HL-60/S4 (cell line): ENCODE data around the gene ZNF629.
"Not testable (repeated sequence)": the region's sequence is repeated elsewhere in the genome, so short reads cannot be mapped to it uniquely, and the experiment has no call there.

ENCODE experiments used
- in situ Hi-C: fragments of 300-500 bp; cut with MboI; formaldehyde crosslinking; loops from 2 replicates; pipeline ENCODE4 v1.14.3; 2022; ENCODE audit warnings: low sequenced_read_pairs

ZNF629 gene

DNA sequence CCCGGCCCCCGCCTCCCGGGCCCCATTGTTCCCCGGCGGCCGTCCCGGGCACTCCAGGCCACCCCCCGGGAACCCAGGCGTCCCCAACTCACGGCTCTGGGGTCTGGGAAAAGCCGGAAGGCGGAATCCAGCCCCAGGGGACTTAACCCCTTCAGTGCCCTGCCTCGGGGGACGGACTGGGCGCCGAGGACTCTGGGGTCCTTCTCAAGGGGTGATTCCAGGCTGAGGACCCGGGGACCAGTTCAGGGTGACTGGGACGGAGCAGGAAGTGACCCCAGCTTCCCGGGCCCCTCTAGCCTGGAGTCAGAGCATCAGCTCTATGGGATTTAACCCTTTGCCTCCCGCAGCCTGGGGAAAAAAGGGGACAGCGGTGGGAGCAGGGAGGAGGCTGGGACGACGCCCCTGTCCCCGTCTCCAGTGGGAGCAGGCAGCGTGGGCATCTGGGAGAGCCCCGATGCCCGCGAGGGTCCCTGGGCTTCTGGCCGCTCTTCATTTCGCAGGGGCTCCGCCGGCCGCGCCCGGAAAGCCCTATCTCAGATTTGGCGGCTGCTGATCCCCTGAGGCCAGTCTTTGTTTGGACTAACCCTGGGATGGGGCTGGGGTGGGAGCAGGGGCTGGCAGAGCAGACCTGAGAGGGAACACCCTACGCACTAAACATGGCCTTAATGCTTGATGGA, at the start of gene ZNF629:
TSS of gene ZNF629 (minus strand) at position 270 of the 677 bp plus-strand sequence. CDS start 2,723 bp downstream, outside the sequence.
- in situ Hi-C loops: no loop called here

DNA sequence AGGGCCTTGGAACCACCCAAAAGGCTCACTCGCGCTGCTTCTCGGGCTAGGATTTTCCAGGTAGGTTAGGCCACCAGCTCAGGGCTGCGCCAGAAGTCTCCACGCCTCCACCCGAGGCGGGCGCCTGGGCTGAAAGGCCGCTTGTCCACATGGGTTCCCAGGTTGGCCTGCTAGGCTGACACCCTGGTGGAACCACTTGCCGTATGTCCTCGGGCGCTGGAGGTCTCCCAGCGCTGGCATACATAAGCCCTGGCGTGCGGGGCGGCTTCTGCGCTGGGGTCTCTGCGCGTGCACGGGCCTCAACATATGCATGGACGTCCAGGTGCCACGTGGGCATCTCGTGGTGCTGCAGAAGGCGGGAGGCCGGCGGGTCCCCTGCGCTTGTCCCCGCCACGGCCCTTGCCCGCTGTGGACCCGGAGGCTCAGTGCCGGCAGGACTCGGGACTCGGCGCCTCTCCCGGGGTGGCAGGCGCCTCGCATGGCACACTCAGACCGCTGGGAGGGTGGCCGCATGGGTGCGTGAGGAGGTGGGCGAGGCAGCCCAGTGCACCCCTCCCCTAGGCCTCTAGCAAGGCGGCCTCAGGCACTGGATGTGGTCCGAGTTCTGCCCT, 47.2 kb upstream of the ZNF629 start:
- in situ Hi-C loops: no loop called here

DNA sequence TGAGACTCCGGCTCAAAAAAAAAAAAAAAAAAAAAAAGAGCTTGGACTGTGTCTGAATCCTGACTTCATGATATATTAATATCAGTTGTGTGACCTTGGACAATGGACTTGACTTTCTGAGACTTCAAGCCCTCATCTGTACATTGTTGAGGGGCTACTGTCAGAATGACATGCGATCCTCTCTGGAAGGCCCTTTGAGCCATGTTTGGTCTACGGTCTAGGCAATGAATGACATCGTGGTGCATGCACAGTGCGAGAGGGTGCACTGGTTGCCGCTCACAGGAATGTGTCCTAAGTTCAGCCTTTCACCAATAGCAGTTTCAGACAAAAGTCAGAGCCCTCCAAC, 43.0 kb upstream of the ZNF629 start:
- in situ Hi-C loops: no loop called here

DNA sequence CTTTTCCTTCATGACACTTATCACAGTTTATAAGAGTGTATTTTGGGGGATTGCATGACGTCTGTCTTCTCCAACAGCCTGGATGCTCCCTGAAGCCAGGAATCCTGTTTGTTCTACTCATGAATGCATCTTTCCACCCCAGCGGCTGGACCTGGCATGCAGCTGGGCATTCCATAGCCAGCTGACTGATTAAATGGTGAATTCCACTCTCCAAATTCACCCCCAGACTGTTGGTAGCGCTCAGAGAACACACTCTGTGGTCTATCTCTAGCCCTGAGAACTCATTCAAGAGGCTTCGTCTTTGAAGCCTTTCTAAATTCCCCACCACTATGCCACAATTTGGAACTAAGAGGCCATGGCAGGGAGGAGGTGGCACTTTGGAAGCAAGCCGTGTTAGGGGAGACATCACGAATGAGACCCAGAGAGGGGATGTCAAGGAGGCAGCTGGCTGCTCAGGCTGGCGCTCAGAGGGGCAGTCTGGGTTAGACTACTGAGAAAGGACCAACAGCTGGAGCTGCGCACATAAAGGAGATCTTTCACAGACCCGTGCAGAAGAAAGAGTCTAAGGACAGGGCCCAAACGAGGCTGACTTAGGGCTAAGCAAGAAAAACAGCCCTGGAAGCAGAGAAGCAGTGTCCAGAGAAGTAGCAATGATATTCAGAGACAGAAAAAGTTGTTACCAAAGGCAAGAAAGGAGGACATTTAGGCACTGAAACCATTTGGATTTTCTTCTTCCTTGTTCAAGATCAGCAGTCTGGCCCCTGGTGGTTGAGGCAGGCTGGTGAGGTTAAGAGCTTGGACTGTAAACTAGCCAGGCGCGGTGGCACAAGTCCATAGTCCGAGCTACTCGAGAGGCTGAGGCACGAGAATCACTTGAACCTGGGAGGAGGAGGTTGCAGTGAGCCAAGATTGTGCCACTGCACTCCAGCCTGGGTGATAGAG, 42.4 kb upstream of the ZNF629 start:
- in situ Hi-C loops: no loop called here

DNA sequence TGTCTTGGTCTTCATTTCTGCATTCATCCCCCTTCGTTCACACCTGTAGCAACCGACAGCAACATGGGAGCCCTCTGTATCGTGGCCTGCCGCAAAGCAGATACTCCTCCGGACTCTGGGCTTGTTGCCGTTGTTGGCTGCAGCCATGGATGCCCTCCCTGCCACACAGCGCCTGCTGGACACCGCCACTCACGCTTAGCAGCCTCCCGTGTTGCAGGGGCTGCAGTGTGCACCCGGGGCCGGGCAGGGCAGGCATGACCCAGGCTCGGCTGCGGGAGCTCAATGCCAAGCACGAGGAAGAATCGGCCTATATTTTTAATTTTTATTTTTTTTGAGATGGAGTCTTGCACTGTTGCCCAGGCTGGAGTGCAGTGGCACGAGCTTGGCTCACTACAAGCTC, 34.9 kb upstream of the ZNF629 start:
- in situ Hi-C loops: no loop called here

DNA sequence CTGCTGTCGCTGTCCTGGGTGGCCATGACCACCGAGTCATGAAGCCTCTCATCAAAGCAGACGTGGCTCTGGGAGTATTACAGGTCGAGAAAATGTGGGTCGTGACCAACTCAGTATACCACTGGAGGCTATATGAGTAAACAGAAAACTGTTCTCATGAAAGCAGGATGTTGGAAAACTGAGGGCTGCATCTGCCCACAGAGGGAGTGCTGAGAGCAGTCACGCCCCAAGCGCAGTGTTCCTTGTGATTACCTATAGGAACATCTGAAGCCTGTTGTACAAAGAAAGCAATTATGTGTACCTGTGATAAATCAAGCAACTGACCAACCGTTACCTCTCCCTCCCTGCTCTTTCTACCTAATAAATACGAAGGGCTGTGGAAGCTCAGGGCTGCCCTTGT, 34.4 kb upstream of the ZNF629 start:
- in situ Hi-C loops: not testable (repeated sequence)

DNA sequence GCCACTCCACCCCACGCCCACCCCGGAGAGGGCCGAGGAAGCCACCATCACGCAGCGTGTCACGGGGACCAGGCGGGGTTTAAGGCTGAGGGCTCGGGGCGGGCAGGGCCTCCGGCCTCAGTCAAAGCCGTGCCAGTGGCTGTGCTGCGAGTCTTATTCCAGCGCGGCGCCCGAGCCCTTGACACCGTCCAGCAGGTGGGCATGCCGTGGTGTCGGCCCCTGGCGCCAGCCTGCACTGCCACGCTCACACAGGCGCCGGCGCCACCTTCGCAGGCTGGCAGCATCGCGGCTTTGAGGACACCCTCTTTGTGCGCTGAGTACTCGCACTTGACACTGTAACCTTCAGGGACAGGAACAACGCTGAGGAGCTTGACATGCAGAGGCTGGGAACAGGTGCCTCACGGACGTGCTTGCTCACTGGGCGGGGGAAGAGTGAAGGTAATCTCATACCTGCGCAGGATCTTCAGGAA, 34.0 kb upstream of the ZNF629 start:
- in situ Hi-C loops: no loop called here

DNA sequence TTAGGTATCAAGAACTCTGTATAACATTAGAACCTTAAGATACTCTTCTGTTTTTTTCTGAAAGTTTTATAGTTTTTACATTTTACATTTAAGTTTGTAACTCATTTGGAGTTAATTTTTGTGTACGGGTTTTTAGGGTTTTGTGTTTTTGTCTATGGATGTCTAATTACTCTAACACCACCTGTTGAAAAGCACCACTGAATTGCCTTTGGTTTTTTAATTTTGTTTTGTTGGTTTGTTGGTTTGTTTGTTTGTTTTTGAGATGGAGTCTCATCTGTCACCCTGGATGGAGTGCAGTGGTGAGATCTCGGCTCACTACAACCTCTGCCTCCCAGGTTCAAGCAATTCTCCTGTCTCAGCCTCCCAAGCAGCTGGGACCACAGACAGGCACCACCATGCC, 29.8 kb upstream of the ZNF629 start:
- in situ Hi-C loops: no loop called here

DNA sequence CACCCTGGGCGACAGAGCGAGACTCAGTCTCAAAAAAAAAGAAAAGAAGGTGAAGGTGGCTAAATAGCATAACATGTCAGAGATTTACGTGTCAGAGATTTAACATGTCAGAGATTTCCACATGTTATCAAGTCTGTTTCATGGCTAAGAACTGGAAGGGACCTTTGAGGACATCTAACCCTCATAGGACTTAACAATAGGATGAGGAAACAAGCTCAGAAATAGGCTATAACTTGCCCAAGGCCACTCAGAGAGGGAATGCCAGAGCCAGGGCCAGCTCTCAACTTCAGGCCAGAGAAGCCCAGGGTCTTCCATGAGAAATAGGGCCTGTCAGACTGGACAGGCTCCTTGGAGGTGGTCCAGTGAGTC, 26.8 kb upstream of the ZNF629 start:
- in situ Hi-C loops: no loop called here

DNA sequence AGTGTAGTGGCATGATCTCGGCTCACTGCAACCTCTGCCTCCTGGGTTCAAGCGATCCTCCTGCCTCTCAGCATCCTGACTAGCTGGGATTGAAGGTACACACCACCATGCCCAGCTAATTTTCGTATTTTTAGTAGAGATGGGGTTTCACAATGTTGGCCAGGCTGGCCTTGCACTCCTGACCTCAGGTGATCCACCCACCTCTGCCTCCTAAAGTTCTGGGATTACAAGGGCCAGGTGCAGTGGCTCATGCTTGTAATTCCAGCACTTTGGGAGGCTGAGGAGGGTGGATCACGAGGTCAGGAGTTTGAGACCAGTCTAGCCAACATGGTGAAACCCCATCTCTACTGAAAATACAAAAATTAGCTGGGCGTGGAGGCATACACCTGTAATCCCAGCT, 22.7 kb upstream of the ZNF629 start:
- in situ Hi-C loops: not testable (repeated sequence)

DNA sequence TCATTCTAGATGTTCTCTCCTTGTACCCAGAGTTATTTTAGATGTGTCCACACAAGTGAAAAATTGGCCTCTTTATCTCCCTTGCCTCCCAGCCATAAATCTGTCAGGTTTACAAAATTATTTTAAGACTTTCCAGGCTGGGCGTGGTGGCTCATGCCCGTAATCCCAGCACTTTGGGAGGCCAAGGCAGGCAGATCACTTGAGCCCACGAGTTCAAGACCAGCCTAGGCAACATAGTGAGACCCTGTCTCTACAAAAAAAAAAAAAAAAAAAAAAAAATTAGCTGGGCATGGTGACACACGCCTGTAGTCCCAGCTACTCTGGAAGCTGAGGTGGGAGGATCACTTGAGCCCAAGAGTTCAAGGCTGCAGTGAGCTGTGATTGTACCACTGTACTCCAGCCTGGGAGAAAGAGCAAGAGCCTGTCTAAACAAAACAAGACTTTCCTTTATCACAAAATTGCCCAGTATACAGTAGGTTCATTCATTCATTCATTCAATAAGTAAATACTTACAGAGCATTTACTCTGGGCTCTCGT, 22.0 kb upstream of the ZNF629 start:
- in situ Hi-C loops: not testable (repeated sequence)

DNA sequence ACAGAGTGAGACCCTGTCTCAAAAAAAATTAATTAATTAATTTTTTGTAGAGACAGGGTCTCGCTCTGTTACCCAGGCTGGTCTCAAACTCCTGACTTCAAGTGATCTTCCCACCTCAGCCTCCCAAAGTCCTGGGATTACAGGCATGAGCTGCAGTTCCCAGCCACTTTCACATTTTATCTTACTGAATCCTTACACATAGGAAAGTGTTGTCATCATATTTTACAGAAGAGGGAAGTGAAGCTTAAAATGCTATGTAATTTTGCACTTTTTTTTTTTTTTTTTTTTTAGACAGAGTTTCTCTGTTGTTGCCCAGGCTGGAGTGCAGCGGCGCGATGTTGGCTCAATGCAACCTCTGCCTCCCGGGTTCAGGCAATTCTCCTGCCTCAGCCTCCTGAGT, 21.1 kb upstream of the ZNF629 start:
- in situ Hi-C loops: no loop called here

DNA sequence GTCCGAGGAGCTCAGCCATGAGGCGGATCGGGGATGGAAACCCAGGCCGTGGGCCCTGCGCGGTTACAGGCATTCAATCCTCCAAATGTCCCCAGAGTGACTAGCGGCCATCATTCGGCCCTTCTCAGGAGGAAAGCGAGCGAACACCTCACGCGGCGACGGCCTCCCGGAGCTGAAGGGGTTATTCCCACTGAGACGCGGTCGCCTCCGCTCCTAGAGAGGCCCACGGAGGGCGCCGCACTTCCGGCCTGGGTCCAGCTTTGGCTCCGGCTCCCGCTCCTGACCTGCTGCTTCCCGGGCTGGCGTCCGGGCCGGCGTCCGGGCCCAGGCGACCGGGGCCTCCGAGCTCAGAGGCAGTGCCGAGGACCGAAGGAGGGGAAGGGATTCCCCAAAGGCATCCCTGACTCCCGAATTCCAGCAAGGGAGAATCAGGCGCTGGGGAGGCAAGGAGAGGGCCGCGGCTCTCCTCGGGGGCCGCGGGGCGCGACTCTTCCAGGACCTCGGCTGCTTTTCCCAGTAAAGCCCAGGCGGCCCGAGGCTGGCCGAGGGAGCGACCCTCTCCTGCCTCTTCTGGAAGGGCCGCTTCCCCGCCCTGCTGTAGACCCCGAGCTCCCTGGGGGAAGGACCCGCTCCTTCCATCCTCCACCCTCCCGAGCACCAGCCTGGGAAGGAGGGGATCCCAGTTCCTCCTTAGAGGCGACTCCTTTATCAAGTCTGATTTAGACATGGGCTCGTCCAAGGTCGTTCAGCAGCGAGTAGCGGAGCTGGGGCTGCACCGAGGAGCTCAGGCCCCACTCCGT, 18.6 kb upstream of the ZNF629 start:
- in situ Hi-C loops: no loop called here

DNA sequence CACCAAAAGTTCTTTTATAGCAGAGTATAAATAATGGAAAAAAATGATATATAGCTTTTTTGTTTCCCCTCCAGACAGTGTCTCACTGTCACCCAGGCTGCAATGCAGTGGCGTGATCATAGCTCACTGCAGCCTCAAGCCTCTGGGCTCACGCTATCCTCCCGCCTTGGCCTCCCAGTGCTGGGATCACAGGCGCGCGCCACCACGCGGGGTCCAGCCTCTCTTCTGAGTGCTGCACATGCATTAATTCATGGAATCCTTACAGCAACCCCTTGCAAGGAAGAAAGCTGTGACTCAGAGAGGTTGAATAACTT, 18.0 kb upstream of the ZNF629 start:
- in situ Hi-C loops: no loop called here

DNA sequence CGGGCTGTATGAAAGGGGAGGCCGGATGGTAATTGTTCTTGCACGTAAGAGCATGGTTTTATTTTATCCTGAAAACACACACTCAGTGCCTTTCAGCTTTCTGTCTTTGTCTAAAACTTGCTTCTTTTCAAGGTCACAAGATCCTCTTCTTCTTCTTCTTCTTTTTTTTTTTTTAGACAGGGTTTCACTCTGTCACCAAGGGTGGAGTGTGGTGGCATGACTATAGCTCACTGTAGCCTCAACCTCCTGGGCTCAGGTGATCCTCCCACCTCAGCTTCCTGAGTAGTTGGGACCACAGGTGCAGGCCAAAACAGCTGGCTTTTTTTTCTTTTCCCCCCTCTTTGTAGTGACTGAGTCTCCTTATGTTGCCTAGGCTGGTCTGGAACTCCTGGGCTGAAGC, 15.9 kb upstream of the ZNF629 start:
- in situ Hi-C loops: no loop called here

DNA sequence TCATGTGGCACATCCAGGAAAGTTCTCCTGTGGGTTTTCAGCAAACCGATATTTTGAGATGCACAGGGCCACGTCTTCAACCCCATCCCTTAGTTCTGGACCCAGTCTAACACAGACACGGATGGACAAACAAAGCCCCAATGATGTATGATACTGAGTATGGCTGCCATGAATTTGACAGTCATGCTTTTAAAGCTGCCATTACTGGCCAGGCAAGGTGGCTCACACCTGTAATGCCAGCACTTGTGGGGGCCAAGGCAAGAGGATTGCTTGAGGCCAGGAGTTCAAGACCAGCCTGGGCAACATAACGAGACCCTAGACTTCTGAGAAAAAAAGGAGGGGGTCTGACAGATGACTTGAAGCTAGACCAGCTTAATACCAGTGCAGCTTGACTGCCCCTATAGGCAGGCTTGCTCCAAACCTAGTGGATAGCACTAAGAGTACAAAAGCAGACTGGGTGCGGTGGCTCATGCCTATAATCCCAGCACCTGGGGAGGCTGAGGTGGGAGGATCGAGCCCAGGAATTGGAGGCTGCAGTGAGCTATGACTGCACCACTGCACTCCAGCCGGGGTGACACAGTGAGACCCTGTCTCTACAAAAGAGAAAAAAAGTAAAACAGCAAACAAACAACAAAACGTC, 10.8 kb upstream of the ZNF629 start:
- in situ Hi-C loops: no loop called here

DNA sequence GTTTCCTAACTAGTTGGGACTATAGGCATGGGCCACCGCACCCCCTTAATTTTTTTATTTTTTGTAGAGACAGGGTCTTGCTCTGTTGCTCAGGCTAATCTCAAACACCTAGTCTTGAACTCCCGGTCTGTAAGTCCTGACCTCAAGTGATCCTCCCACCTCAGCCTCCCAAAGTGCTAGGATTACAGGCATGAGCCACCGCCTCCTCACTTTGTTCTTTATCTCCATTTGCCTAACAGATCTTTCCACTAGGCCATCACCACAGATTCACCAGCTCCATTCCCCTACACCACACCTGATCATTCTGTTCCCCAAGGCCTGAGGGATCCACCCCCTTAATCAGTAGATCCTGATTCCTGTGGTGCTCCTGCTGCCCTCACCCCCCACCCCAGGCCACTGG, 7.6 kb upstream of the ZNF629 start:
- in situ Hi-C loops: no loop called here

DNA sequence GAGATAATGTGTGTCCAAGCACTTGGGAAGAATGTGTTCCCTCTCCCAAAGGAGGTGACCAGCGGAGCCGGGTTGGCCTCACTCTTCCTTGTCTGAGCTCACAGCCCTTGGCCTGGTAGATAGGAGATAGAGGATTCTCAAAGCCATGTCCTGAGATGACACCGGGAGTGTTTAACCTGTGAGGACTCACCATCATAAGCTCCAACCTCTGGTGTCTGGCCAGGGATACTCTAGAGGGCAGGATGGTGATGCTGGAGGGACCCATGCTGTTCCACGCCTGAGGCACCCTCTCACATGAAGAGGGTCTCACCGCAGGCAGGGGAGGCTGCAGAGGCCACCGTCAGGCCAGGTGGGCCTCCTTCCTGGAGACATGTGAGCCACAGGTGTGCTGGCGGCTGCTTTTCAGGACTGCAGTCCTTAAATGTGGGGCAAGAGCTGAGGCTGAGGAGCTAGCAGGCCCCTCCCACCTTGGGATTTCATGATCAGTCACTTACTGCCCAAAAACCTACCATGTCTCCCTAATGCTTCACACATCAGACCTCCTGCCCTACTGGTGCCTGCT, 6.6 kb upstream of the ZNF629 start:
- in situ Hi-C loops: no loop called here

DNA sequence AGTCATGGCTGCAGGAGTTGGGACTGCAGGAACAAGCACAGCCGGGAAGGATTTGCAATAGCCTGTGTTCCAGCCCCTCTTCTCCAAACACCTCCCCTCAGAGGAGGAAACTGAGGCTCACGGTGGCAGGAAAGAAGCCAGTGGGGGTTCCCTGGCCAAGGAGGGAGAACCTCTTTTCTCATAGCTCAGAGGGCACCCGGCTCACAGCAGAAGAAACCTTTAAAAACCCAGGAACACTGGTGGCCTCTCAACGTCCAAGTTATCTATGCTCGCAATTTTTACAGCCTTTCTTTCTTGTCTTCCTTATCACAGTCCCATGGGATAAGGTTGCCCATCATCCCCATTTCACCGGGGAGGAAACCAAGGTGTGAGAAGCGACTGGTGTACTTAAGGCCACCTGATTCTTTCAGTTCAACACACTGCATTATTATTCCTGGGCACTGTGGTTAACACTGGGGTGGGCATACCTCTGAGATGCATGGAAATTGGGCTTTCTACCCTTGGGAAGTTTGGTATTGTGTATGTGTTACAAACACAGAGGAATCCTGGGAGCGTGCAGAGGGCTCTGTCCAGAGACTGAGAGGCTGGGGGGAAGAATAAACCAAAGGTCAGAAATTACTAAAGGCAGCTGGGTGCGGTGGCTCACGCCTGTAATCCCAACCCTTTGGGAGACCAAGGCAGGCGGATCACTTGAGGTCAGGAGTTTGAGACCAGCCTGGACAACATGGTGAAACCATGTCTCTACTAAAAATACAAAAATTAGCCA, 791 bp upstream of the ZNF629 start:
- in situ Hi-C loops: no loop called here
